ENCODE measurements around the gene MAP2K2. TPM values are rescaled to one million over a fixed set of nuclear protein-coding genes. Genes with fewer than 3 reads are reported as not detected.

Gene MAP2K2
- total and polyA plus RNA-seq, 10 donors, result 95.3 to 165 (median 116) TPM

DNA sequence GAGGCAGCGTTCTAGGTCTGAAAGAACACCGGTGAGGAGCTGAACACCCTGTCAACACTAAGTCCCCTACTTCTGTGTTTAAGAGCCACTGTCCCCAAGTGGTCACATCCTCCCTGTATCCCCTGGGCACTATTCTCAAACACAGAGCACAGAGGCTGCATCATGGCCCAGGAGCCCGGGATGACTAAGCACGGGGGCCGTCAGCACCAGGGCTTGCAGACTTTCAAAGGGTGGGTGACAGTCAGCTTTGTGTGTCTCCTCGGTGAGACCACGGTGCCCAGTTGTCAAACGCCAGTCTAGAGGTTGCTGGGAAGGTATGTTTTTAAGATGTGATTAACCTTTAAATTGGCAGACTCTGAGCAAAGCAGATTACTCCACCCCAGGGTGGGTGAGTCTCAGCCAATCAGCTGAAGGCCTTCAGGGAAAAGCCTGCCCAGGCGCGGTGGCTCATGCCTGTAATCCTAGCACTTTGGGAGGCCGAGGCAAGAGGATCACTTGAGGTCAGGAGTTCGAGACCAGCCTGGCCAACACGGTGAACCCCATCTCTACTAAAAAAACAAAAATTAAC, 8.0 kb downstream of the MAP2K2 start:
- peaks cover 10 to 90% (median 26%) of the 10 kb centered on the region in 6 donors for H3K4me1 ChIP-seq
- intact Hi-C loops (cut with DNase I; ENCODE audit: low total_unique reads), result loop anchor here (10.0 kb wide), 1 partner anchor 51 kb away; the partner anchor contains the start of gene ZBTB7A
- TF ChIP-seq POLR2A (IDR thresholded peaks at IDR 0.05), result no peak
- no peak for TF ChIP-seq POLR2AphosphoS5 (IDR thresholded peaks at IDR 0.05)
- TF ChIP-seq, protein P1, sequence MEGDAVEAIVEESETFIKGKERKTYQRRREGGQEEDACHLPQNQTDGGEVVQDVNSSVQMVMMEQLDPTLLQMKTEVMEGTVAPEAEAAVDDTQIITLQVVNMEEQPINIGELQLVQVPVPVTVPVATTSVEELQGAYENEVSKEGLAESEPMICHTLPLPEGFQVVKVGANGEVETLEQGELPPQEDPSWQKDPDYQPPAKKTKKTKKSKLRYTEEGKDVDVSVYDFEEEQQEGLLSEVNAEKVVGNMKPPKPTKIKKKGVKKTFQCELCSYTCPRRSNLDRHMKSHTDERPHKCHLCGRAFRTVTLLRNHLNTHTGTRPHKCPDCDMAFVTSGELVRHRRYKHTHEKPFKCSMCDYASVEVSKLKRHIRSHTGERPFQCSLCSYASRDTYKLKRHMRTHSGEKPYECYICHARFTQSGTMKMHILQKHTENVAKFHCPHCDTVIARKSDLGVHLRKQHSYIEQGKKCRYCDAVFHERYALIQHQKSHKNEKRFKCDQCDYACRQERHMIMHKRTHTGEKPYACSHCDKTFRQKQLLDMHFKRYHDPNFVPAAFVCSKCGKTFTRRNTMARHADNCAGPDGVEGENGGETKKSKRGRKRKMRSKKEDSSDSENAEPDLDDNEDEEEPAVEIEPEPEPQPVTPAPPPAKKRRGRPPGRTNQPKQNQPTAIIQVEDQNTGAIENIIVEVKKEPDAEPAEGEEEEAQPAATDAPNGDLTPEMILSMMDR (IDR thresholded peaks at IDR 0.05 in 8 of 11, conservative IDR thresholded peaks at IDR 0.05 in 3 of 11), result no peak
- H3K36me3 ChIP-seq, result peaks cover 0 to 99% (median 63%) of the 10 kb centered on the region in 6 donors
- peak overlapping the region; percentile 53 to 90 (median 80) for H3K27ac ChIP-seq
- H3K4me3 ChIP-seq, result peak overlapping the region in 1 of 8 donors; percentile 43
- no peaks in the 10 kb centered on the region for H3K27me3 ChIP-seq (replicated peaks in 1 of 7)
- no peaks in the 10 kb centered on the region for H3K9me3 ChIP-seq
- no peak for DNase-seq
- 69 to 84% (median 77%) methylated on average over 11 to 13 of the region's 13 CpGs for WGBS, 5 donors

DNA sequence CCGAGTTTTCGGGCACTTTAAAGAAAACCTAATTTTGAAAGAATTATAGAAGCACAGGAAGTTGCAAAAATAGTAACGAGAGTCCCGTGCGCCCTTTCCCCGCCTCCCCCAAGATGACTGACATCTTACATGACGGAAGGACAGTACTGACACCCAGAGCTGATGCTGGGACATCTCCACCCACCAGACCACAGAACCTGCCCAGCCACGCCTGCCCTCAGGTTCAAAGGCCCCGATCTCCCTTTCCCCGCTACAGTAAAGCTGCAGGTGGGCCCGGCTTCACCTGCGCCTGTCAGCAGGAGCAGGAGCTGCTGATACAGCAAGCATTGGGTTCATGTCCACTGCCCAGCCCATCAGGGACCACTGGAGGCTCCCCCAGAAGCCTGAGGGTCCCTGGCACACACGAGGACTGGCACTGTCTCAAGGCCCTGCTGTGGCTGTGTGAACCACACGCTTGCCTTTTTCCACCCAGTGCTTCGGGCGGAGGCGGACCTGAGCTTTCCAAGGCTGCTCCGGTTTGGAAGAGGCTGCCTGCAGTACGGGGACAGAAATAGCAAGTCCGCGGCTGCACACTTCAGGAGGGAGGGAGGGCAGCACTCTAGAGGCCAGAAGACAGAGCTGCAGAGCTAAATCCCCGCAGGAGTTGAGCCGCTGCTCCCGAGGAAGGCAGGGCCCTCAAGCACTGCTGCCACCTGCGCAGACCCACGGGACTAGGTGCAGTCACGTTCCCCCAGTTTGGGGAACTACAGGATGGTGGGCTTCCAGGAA, 8.7 kb downstream of the MAP2K2 start:
- H3K27ac ChIP-seq, result peak overlapping the region; percentile 53 to 90 (median 80)
- peak overlapping the region in 3 of 8 donors; percentile 8 to 43 (median 8) for H3K4me3 ChIP-seq
- peaks cover 10 to 90% (median 30%) of the 10 kb centered on the region in 6 donors for H3K4me1 ChIP-seq
- DNase-seq, result peak; percentile 92
- no peaks in the 10 kb centered on the region for H3K27me3 ChIP-seq (replicated peaks in 1 of 7)
- peaks cover 0 to 99% (median 65%) of the 10 kb centered on the region in 6 donors for H3K36me3 ChIP-seq
- WGBS, 5 donors, result 48 to 53% (median 50%) methylated on average over 20 to 27 of the region's 27 CpGs
- intact Hi-C loops (cut with DNase I; ENCODE audit: low total_unique reads), result loop anchor here (10.0 kb wide), 1 partner anchor 50 kb away; the partner anchor contains the start of gene ZBTB7A
- TF ChIP-seq POLR2AphosphoS5 (IDR thresholded peaks at IDR 0.05) (peak; percentile 60 to 69 (median 66)), POLR2A (IDR thresholded peaks at IDR 0.05) (no peak)
- TF ChIP-seq, protein P1 (IDR thresholded peaks at IDR 0.05 in 8 of 11, conservative IDR thresholded peaks at IDR 0.05 in 3 of 11), result peak in 2 of 11 experiments; percentile 21 to 22
- no peaks in the 10 kb centered on the region for H3K9me3 ChIP-seq

DNA sequence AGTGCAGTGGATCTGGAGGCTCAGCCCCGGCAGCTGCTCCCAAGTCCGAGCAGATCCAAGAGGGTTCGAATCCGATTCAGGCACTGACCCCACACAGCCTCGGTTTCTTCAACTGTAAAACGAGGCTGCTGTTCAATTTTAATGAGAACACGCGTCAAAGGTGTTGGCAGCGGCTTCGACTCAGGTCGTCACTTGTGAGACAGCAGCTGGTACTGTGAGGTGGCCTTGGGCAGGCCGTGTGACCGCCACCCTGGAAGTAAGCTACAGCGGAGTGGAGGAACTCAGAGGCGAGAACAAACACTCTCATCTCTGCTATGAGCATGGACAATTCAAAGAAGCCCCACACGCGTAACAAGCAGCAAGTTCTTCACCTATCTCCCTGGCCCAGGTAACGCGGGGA, 9.7 kb downstream of the MAP2K2 start:
- Histone ChIP-seq H3K4me1 (peaks cover 16 to 90% (median 40%) of the 10 kb centered on the region in 6 donors), H3K4me3 (no peak overlapping the region), H3K36me3 (peaks cover 0 to 99% (median 65%) of the 10 kb centered on the region in 6 donors), H3K27ac (peak overlapping the region in 6 of 8 donors; percentile 59 to 90 (median 82)), H3K9me3 (no peaks in the 10 kb centered on the region), H3K27me3 (replicated peaks in 1 of 7) (no peaks in the 10 kb centered on the region)
- WGBS, 5 donors, result 87 to 93% (median 89%) methylated on average over 19 of the region's 19 CpGs
- intact Hi-C loops (cut with DNase I; ENCODE audit: low total_unique reads), result loop anchor here (10.0 kb wide), 1 partner anchor 49 kb away; the partner anchor contains the start of gene ZBTB7A
- DNase-seq, result no peak
- TF ChIP-seq POLR2A (IDR thresholded peaks at IDR 0.05) (no peak), POLR2AphosphoS5 (IDR thresholded peaks at IDR 0.05) (no peak)
- TF ChIP-seq, protein P1 (IDR thresholded peaks at IDR 0.05 in 8 of 11, conservative IDR thresholded peaks at IDR 0.05 in 3 of 11), result no peak
